GM21723 (cell line): Measurements from ENCODE around the gene PIEZO2.
"Not testable (repeated sequence)": the region's sequence is repeated elsewhere in the genome, so short reads cannot be mapped to it uniquely, and the experiment has no call there.

Source experiments
- ATAC-seq: cut with Tn5 transposase; IDR thresholded peaks from one replicate; pipeline ENCODE4 v1.9.1; 2021; ENCODE audit warnings: mild to moderate bottlenecking, moderate library complexity; ENCODE audit not compliant: unreplicated experiment

PIEZO2 gene

GRCh38 chr18:10852385-10853303 lies 296.7 kb downstream of the PIEZO2 start:
- ATAC-seq, result no peak

- ATAC-seq, result no peak
Measured at GRCh38 chr18:10851824-10852319, 297.5 kb downstream of the PIEZO2 start.

DNA sequence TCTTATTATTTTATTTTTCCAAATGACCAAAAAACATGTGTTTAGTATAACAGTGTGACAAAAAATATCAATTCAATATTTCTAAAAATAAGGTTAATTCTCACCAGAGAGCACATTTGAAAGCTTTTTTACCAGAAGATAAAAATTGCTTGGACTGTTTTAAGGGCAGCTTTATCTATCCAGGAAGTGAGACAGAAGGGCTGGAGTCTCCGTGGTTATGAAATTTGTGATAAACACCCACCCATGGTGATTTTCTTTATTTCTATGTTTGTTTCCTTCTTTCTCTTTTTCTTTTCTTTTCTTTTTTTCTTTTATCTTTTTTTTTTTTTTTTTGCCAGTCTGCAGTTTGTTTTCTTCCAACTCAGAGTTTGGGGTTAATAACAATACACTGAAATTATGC lies 298.5 kb downstream of the PIEZO2 start:
- no peak for ATAC-seq

- no peak for ATAC-seq
Measured at GRCh38 chr18:10850216-10850615, 299.2 kb downstream of the PIEZO2 start.

DNA sequence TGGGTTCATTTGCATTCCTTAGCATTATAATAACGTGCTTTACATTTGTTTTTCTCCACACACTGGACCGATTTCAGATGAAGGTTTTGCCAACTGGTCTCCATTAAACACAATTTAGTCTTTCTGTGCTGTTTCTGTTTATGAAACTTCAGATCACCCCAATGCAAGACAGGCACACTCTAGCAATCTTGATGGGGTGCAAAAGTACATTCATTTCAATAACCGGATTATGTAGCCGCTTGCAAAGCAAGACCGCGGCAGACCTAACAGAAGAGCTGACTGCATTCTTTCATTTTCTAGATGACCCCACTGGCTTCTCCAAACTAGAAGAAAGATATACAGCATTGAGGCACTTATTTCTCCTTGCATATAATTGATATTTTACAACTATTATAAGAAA lies 301.5 kb downstream of the PIEZO2 start:
- no peak for ATAC-seq

- ATAC-seq, result no peak
Measured at GRCh38 chr18:10847408-10847790, 302.0 kb downstream of the PIEZO2 start.

GRCh38 chr18:10846657-10847407 lies 302.5 kb downstream of the PIEZO2 start:
- ATAC-seq, result no peak

- not testable (repeated sequence) for ATAC-seq
Measured at GRCh38 chr18:10846035-10846434, 303.3 kb downstream of the PIEZO2 start.

DNA sequence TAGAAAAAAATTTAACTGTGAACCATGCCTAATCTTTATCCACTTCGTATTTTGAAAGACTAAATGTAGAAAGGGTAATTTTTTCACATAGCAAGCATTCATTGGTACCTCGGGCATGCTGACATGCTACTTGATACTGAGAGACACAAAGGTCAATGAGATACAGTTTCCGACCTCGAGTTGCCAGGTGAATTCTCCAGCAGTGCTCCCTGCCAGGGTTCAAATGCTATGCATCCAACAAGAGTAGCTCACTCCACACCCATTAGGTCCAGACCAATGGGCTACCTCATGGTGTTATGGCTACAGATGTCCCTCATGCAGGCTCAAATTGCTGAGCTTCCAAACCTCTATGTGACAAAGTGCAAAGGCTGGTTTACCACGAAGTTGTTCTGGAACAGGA lies 305.8 kb downstream of the PIEZO2 start:
- no peak for ATAC-seq

DNA sequence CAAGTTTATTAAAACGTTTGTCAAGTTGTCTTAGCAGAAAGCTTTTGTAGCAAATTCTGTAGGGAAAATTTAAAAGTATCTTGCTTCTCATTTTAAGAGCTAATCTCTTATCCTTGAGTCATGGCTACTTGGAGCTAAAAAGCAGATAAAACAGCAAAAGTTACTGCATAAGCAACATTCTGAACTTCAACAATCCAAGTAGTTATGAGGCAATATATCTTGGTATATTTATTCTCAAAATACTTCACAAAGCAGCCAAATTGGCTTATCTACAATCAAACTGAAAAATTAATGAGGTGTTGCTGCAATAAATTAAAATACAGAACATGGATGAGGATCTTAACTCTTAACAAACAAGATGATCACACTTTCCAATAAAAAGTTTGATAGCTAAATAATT lies 306.5 kb downstream of the PIEZO2 start:
- no peak for ATAC-seq

DNA sequence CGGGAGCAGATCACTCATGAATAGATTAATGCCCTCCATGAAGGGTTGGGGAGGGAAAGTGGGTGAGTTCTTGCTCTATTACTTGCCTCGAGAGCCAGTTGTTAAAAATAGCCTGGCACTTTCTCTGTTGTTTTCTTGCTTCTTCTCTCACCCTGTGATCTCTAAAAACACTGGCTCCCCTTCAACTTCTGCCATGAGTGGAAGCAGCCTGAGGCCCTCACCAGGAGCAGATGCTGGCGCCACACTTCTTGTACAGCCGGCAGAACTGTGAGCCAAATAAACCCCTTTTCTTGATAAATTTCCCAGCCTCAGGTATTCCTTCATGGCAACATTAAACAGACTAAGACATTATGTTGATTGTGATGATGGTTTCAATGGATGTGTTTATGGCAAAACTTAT lies 307.0 kb downstream of the PIEZO2 start:
- no peak for ATAC-seq

DNA sequence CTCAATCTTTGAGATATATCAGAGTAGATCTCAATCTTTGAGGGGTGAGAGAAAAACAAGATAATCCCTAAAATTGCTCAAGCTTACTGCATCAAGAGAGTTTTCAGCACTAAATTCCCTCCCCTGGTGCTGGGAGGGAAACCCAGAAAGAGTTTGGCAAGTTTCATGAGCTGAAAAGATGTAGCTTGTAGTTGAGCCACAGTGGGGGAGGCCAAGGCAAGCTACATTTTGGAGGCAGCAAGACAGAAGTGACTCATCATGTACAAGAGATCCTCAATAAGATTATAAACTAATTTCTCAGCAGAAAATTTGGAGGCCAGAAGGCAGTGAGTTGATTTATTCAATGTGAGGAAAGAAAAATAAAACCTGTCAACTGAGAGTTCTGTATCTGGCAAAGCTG lies 308.2 kb downstream of the PIEZO2 start:
- no peak for ATAC-seq

GRCh38 chr18:10840743-10841142 lies 308.6 kb downstream of the PIEZO2 start:
- no peak for ATAC-seq

- ATAC-seq, result no peak
Measured at GRCh38 chr18:10839421-10839820, 309.9 kb downstream of the PIEZO2 start.

DNA sequence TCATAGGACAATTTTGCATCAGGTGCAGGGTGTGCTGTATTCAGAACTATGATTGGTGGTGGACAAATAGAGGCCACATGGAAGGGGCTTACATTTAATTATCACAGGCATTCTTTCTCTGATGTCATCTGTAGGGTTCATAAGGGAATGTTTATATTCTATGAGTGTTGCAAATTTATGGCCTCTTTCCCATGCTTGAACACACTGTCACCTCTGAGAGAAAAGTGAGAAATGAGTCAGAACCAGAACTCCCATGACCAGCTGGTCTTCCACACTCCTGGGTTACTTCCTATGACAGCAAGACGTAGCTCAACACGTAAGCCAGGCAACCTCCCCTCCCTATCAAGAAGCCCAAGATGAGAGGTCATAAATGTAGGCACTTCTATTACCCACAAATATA lies 310.8 kb downstream of the PIEZO2 start:
- ATAC-seq, result peak; percentile 65

DNA sequence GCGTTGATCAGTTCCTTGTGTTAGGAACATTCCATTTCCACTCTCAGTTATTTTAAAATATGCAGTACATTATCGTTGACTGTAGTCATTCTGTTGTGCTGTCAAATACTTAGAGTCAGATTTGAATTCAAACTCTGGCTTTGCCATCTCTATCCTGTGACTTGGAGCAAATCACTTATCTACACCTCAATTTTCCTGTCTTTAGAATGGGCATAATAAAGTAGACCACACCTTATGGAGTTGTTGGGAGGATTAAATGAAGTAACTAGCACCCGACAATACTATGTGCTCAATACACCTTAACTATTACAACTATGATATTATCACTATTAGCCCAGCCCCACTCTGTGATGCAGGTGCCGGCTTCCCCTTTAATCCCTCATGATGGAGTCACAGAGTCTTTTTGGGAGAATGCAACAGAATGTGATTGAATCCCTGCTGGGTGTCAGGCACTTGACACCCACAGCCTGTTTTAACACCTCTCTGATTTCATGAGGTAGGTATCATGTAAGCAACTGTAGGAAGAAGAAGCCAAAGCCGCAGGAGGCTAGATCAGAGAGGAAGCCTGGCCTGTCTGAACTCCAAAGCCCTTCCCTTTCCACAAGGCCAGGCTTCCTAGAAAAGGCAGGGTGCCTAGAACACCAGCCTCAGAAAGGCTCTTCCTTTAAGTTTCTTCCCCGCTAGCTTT lies 315.1 kb downstream of the PIEZO2 start:
- no peak for ATAC-seq

DNA sequence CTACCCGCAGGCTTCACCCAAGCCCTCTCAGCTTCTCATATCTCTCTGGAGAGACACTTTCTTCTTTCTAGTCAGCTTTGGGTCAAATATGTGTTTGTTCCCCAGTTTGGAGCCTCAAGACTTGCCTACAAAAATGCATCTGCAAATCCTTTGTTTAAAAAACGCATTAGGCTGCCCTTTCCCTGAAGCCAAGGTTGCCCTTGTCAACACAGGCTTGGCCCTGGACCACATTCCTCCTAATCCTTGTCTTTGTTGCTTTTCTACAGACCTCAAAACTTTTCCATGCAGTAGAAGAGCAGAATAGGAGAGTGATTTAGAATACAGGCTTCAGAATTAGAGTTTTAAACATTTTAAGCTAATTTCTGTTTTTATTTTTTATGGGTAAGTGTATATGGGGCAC lies 315.7 kb downstream of the PIEZO2 start:
- ATAC-seq, result no peak

DNA sequence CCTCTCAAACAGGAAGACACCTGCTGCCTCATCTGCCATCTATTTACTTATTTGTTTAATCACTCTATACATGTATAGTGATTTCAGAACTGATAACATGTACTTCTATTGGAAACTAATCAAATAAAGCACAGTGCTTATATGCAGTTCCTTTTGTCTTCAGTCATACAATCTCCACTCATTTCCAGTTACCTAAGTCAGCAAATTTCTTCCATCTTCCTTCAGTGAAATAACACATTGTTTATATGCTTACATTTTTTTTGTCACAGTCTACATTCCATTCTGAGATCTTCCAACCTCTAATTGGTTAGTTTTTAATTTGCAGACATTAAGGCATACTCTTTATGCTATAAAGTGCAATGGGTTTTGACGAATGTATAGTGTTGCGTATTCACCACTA lies 323.0 kb downstream of the PIEZO2 start:
- no peak for ATAC-seq

- ATAC-seq, result no peak
Measured at GRCh38 chr18:10822456-10822855, 326.9 kb downstream of the PIEZO2 start.

GRCh38 chr18:10820681-10821080 lies 328.7 kb downstream of the PIEZO2 start:
- no peak for ATAC-seq

DNA sequence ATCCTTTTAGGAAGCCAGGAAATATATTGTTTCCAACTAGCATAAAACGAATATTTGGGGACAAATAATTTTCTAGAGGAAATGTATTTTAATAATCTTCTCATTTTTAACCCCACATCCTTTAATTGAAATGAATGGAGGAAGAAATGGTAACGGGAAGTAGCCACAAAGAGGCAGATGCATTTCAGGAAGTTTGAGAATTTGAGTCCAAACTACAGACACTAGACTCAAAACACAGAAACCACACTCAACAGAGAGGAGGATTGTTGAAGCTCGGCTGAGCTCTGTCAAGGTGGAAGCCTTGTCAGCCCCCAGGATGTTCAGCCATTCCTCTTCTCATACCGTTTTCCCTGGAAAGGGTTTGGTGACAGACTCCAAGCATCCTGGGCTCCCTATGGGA lies 335.0 kb downstream of the PIEZO2 start:
- ATAC-seq, result no peak
